ENCODE results near the gene MIS18A.

The MIS18A gene

DNA sequence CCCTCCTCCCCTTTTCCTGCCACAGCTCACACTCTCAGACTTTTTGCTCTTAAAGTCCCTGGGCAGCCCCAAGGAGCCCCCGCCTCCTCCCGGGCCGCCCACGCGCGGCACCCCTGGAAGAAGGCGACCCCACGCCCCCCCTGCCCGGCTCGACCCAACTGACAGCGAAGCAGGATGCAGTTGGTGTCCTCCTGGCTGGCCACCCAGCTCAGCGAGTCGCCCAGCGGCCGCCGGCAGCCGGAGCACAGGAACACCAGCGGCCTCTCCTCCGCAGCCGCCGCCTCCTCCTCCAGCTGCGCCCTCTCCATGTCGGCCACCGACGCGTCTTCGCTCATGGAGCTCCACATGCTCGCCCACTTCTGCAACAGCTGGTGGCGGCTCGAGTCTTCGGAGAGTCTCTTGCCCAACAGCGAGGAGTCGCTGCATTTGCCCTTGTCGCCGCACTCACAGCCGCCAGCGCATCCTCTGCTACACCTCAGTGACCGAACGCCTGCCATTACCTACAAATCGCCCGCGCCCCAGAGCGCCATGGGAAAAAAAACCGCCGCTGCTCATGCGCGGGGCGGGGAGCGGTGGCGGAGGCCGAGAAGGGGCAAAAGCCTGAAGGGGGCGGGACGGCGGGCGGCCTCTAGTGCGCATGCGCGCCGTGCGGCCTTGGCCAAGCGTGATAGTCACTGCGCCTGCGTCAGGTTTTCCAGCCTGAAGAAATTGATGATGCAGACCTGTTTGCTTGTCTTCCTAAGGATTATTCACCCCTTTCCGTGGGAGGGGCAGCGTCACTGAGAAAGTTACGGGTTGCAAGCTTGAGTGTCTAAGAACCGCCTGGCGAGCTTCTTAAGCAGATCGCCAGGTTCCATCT, at the start of gene MIS18A:
MIS18A (minus strand) TSS at position 532 of the 859 bp plus-strand sequence; CDS start at position 497, 35 bp downstream.
- TF ChIP-seq TAF1 (IDR thresholded peaks at IDR 0.05; ENCODE audit: low read depth) (peak; percentile 91), TCF12 (IDR thresholded peaks at IDR 0.05; ENCODE audit: low read depth) (0 out of 2 replicates have a peak, but pooled peaks have one; percentile 51), CREB1 (IDR thresholded peaks at IDR 0.05; ENCODE audit: low read depth) (no peak), FOXM1 (IDR thresholded peaks at IDR 0.05; ENCODE audit: borderline replicate concordance, low read depth) (0 out of 2 replicates have a peak, but pooled peaks have one; percentile 25), RAD21 (IDR thresholded peaks at IDR 0.05; ENCODE audit: low read depth) (no peak), NFIC (IDR thresholded peaks at IDR 0.05) (no peak), MAX (IDR thresholded peaks at IDR 0.05) (peak; percentile 74), YY1 (IDR thresholded peaks at IDR 0.05; ENCODE audit: low read depth) (peak; percentile 91), TEAD4 (IDR thresholded peaks at IDR 0.05) (no peak; the same call in 1 of the 2 replicates), EP300 (IDR thresholded peaks at IDR 0.05; ENCODE audit: borderline replicate concordance) (peak; percentile 36; the same call in 1 of the 2 replicates), ZBTB7A (IDR thresholded peaks at IDR 0.05; ENCODE audit: low read depth) (peak; percentile 85), EGR1 (IDR thresholded peaks at IDR 0.05) (peak; percentile 80), CEBPB (IDR thresholded peaks at IDR 0.05) (peak; percentile 8; the same call in 1 of the 2 replicates)
- TF ChIP-seq, protein P1, sequence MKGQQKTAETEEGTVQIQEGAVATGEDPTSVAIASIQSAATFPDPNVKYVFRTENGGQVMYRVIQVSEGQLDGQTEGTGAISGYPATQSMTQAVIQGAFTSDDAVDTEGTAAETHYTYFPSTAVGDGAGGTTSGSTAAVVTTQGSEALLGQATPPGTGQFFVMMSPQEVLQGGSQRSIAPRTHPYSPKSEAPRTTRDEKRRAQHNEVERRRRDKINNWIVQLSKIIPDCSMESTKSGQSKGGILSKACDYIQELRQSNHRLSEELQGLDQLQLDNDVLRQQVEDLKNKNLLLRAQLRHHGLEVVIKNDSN (IDR thresholded peaks at IDR 0.05): no peak
- TF ChIP-seq, protein P2, sequence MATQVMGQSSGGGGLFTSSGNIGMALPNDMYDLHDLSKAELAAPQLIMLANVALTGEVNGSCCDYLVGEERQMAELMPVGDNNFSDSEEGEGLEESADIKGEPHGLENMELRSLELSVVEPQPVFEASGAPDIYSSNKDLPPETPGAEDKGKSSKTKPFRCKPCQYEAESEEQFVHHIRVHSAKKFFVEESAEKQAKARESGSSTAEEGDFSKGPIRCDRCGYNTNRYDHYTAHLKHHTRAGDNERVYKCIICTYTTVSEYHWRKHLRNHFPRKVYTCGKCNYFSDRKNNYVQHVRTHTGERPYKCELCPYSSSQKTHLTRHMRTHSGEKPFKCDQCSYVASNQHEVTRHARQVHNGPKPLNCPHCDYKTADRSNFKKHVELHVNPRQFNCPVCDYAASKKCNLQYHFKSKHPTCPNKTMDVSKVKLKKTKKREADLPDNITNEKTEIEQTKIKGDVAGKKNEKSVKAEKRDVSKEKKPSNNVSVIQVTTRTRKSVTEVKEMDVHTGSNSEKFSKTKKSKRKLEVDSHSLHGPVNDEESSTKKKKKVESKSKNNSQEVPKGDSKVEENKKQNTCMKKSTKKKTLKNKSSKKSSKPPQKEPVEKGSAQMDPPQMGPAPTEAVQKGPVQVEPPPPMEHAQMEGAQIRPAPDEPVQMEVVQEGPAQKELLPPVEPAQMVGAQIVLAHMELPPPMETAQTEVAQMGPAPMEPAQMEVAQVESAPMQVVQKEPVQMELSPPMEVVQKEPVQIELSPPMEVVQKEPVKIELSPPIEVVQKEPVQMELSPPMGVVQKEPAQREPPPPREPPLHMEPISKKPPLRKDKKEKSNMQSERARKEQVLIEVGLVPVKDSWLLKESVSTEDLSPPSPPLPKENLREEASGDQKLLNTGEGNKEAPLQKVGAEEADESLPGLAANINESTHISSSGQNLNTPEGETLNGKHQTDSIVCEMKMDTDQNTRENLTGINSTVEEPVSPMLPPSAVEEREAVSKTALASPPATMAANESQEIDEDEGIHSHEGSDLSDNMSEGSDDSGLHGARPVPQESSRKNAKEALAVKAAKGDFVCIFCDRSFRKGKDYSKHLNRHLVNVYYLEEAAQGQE (IDR thresholded peaks at IDR 0.05; ENCODE audit: low read depth): no peak

DNA sequence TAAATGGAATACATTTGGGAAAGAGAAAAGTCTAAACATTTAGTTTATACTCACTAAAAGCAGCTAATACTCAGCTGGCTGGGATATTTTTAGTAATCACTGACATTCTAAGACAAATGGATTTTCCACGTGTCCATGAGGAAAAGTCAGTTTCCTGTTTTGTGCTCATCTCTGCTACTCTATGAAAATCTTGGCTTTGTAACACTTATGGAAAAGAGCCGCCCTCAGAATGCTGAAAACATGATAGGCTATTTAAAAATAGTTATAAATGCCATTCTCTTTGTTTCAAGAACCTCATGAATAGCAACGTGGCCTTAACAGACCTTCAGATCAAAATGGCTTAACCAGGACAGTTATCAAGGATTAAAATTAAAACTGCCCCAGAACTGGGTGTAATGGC, 49.7 kb upstream of the MIS18A start:
- no peak for TF ChIP-seq EP300 (IDR thresholded peaks at IDR 0.05; ENCODE audit: borderline replicate concordance)
- TF ChIP-seq CREB1 (IDR thresholded peaks at IDR 0.05; ENCODE audit: low read depth): no peak
- TF ChIP-seq TCF12 (IDR thresholded peaks at IDR 0.05; ENCODE audit: low read depth): no peak
- no peak for TF ChIP-seq TAF1 (IDR thresholded peaks at IDR 0.05; ENCODE audit: low read depth)
- no peak for TF ChIP-seq FOXM1 (IDR thresholded peaks at IDR 0.05; ENCODE audit: borderline replicate concordance, low read depth)
- no peak for TF ChIP-seq ZBTB7A (IDR thresholded peaks at IDR 0.05; ENCODE audit: low read depth)

DNA sequence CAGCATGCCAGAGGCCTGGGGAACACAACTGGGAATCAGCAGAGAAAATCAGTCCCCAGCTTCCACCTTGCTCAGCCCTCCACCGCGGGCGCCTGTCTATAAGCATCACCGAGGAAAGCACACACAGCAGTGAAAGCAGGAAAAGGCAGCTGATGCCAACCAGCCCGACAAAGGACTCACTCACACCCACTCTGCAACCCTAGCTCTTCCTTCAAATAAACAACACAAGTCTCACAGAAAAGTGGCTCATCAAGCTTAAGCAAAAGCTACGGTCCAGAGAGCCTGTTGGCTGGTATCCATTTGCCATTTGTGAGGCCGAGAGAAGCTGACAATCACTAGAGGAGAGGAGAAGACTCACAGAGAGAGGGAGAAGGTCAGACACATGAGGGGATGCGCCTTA, 46.9 kb upstream of the MIS18A start:
- TF ChIP-seq NFIC (IDR thresholded peaks at IDR 0.05) (no peak), ZBTB7A (IDR thresholded peaks at IDR 0.05; ENCODE audit: low read depth) (no peak), RAD21 (IDR thresholded peaks at IDR 0.05; ENCODE audit: low read depth) (no peak), YY1 (IDR thresholded peaks at IDR 0.05; ENCODE audit: low read depth) (no peak), EP300 (IDR thresholded peaks at IDR 0.05; ENCODE audit: borderline replicate concordance) (no peak), FOXM1 (IDR thresholded peaks at IDR 0.05; ENCODE audit: borderline replicate concordance, low read depth) (no peak), CREB1 (IDR thresholded peaks at IDR 0.05; ENCODE audit: low read depth) (no peak), TCF12 (IDR thresholded peaks at IDR 0.05; ENCODE audit: low read depth) (no peak), TAF1 (IDR thresholded peaks at IDR 0.05; ENCODE audit: low read depth) (no peak), TEAD4 (IDR thresholded peaks at IDR 0.05) (no peak), CEBPB (IDR thresholded peaks at IDR 0.05) (no peak), MAX (IDR thresholded peaks at IDR 0.05) (no peak), EGR1 (IDR thresholded peaks at IDR 0.05) (no peak)
- TF ChIP-seq, protein P2 (IDR thresholded peaks at IDR 0.05; ENCODE audit: low read depth): no peak
- TF ChIP-seq, protein P1 (IDR thresholded peaks at IDR 0.05): no peak

- TF ChIP-seq YY1 (IDR thresholded peaks at IDR 0.05; ENCODE audit: low read depth) (no peak), TEAD4 (IDR thresholded peaks at IDR 0.05) (no peak), TAF1 (IDR thresholded peaks at IDR 0.05; ENCODE audit: low read depth) (no peak), NFIC (IDR thresholded peaks at IDR 0.05) (no peak), ZBTB7A (IDR thresholded peaks at IDR 0.05; ENCODE audit: low read depth) (no peak), FOXM1 (IDR thresholded peaks at IDR 0.05; ENCODE audit: borderline replicate concordance, low read depth) (no peak), RAD21 (IDR thresholded peaks at IDR 0.05; ENCODE audit: low read depth) (no peak), TCF12 (IDR thresholded peaks at IDR 0.05; ENCODE audit: low read depth) (no peak), MAX (IDR thresholded peaks at IDR 0.05) (no peak), EP300 (IDR thresholded peaks at IDR 0.05; ENCODE audit: borderline replicate concordance) (no peak)
- TF ChIP-seq, protein P2 (IDR thresholded peaks at IDR 0.05; ENCODE audit: low read depth): no peak
- TF ChIP-seq, protein P1 (IDR thresholded peaks at IDR 0.05): no peak
Observed at GRCh38 chr21:32322676-32323075, 43.8 kb upstream of the MIS18A start.
